Urinary bladder (tissue), 4 donors: Measurements from ENCODE around the gene CCL22. TPM values are rescaled to one million over a fixed set of nuclear protein-coding genes. Genes with fewer than 3 reads are reported as not detected.

ENCODE experiments used
- DNase-seq: peaks from one replicate; pipeline ENCODE4 v3.0.0-alpha.2; 2015; ENCODE audit errors: extremely low spot score
- H3K27ac ChIP-seq: one replicate; pipeline ENCODE4 v1.5.1; 2013; ENCODE audit warnings: low read depth, mild to moderate bottlenecking, moderate library complexity
- H3K36me3 ChIP-seq: one replicate; pipeline ENCODE4 v1.6.1; 2013; ENCODE audit warnings: mild to moderate bottlenecking, moderate library complexity; ENCODE audit not compliant: insufficient read depth
- H3K4me1 ChIP-seq: one replicate; pipeline ENCODE4 v1.6.1; 2013; ENCODE audit warnings: mild to moderate bottlenecking, moderate library complexity; ENCODE audit not compliant: insufficient read depth
- H3K4me3 ChIP-seq: one replicate; pipeline ENCODE4 v1.5.1; 2013; ENCODE audit warnings: low read depth, low read length
- WGBS: extraction: QIAGEN DNeasy Blood & Tissue Kit; methylation state at CpG from one replicate; pipeline ENCODE4 v1.1.7; 2013; 5-methylcytosine and 5-hydroxymethylcytosine counted together
- polyA plus RNA-seq: library from polyadenylated mRNA; stranded (reverse); fragments of 200-250 nt; gene quantifications from one replicate; pipeline ENCODE4 v1.2.3, GENCODE V29; 2013
- total RNA-seq: library from RNA; depleted of rRNA; stranded (reverse); fragments of >200 nt; gene quantifications from one replicate; pipeline ENCODE4 v1.2.3, GENCODE V29; 2014
- donor health status: healthy with polysubstance abuse.
- donor health status: healthy.

CCL22 gene, protein sequence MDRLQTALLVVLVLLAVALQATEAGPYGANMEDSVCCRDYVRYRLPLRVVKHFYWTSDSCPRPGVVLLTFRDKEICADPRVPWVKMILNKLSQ
- total RNA-seq (not detected), polyA plus RNA-seq (0.10 TPM)

DNA sequence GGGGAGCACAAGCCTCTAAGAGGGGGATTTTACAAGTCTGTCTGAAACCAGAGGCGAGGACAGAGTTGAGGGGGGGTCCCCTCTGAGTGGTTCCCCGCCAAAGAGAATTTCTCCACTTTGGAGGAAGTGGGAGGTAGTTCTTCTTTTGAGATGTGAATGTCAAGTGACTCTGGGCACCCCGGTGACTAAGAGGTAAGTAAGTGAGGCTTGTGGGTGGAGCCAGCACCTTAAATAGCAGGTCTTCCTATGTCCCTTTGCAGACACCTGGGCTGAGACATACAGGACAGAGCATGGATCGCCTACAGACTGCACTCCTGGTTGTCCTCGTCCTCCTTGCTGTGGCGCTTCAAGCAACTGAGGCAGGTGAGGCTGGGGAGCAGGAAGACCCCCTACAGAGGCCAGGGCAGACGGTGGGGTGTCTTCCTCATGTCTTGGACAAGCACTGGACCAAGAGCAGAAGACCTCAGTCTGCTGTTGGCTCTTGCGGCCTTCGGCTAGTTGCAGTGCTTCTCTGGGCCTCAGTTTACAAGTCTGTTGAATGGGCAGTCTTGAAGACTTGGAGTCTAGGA is at the start of gene CCL22:
CCL22 (plus strand) TSS at position 257 of the 569 bp plus-strand sequence; CDS start at position 291, 34 bp downstream.
- H3K4me1 ChIP-seq = no peaks in the 10 kb centered on the region
- no peak within 1 kb of the TSS for H3K4me3 ChIP-seq
- 87% methylated on average over 9 of the region's 9 CpGs for WGBS
- no peak for DNase-seq
- no peak within 1 kb of the TSS for H3K27ac ChIP-seq
- no peaks in the 10 kb centered on the region for H3K36me3 ChIP-seq

DNA sequence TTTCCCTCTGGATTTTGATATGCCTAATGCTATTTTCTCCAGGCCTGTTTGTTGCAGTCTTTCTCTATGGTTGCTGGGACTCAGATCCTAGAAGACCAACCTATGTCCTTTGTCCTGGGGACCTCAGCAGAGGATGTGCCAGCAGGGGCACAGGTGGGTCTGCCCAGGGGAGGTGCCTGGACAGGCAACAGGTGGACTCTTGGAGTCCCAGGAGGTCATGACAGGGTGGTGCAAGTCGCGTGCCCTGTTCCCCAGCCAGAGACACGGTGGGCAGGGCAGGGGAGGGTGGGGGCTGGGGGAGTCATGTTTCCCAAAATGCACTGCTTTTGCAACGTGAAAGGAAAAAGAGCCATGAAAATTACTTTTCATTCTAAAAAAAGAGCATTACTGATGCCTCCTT is 47.8 kb upstream of the CCL22 start:
- 38% methylated on average over 4 of the region's 4 CpGs for WGBS
- Histone ChIP-seq H3K4me1 (no peaks in the 10 kb centered on the region), H3K36me3 (no peaks in the 10 kb centered on the region), H3K4me3 (no peak overlapping the region), H3K27ac (no peak overlapping the region)
- no peak for DNase-seq

DNA sequence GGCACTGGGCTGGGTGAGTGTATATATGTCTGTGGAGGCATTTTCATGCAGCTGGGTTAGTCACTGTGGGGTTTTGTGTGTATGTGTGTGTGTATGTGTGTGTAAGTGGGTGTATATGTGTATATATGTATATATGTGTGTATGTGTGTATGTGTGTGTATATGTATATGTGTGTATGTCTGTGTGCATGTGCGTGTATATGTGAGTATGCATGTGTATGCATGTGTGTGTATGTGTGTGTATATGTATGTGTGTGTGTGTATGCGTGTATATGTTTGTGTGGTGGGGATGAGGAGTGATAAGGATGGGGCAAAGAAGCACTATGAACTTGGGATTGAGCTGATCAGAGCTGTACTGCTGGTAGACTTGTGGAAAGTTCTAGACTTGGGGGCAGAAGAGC is 45.1 kb upstream of the CCL22 start:
- DNase-seq = no peak
- Histone ChIP-seq H3K36me3 (no peaks in the 10 kb centered on the region), H3K4me3 (no peak overlapping the region), H3K4me1 (no peaks in the 10 kb centered on the region), H3K27ac (no peak overlapping the region)
- WGBS = 94% methylated on average over 2 of the region's 2 CpGs

DNA sequence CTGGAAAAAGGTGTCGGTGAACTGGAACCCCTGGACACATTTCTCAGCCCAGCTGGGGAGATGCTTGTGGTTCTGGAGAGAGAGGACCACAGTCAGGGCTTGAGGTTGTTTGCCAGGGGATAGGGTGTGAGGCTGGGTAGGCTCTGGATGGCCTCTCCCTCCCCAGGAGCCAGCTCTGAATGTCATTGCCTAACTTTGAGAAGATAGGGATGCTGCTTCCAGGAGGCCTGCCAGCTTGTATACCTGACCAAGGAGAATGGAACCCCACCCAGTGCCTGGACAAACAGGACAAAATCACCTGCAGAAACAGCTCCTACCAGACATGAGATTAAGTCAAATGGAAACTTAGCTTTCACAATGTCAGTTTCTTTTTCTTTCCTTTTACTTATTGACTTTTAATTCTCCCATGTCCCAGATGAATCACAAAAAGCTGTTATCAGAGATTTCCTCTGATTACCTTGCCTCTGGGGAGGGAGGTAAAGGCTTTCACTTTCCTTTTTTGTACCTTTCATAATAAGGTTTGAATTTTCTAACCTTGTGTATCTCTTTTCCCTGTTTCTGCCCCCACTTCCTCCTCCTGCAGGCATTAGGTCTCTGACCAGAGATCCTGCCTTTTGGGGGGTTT is 44.3 kb upstream of the CCL22 start:
- Histone ChIP-seq H3K4me3 (no peak overlapping the region), H3K27ac (no peak overlapping the region), H3K36me3 (no peaks in the 10 kb centered on the region), H3K4me1 (no peaks in the 10 kb centered on the region)
- no peak for DNase-seq
- WGBS = 82% methylated on average over 1 of the region's 1 CpG

DNA sequence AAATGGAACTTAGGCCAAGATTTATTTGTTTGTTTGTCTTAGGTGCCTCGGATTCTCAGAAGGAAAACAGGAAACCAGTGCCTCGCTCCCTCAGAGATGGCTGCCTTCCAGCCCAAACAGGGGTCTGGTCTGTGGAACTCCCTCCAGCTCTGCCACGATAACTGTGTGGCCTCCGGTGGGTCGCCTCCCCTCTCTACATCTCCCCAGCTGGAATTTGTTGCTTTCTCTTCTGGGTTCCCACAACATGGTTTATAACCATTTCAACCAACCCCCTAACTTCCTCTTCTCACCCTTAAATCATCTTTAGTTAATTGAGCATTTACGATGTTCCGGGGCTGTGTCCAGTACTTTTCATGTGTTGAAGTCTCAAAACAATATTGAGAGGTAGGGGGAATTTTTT is 43.2 kb upstream of the CCL22 start:
- Histone ChIP-seq H3K27ac (no peak overlapping the region), H3K4me3 (no peak overlapping the region), H3K4me1 (no peaks in the 10 kb centered on the region), H3K36me3 (no peaks in the 10 kb centered on the region)
- no peak for DNase-seq
- 57% methylated on average over 7 of the region's 7 CpGs for WGBS

DNA sequence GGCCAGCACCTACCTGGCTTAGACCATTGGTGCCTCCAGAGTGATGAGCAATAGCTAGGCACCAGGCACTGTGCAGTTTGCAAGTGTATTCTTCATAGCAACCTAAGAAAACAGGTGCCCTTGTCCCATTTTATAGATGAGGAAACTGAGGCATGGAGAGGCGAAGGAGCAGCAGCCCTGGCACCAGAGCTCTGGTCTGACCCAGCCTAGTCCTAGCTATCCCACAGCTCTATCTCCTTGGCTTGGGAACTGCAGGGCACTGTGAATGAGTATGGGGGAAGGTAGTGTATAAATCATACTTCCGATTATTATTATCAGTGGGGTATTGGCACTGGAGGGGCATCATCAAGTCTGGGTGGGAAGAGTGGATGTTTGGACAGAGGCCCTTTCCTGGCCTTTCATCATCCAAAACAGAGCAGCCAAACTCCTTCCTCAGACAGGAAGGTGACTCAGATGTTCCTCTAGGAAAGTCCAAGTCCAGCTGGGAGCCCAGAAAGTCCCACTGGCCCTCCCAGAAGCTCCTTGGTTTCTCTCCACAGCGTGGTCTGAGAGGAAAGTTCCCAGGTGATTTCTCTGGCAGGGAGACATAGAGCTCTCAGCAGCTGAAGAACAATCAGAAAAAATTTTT is 42.1 kb upstream of the CCL22 start:
- Histone ChIP-seq H3K27ac (no peak overlapping the region), H3K4me1 (no peaks in the 10 kb centered on the region), H3K36me3 (no peaks in the 10 kb centered on the region), H3K4me3 (no peak overlapping the region)
- WGBS = 51% methylated on average over 3 of the region's 3 CpGs
- no peak for DNase-seq

DNA sequence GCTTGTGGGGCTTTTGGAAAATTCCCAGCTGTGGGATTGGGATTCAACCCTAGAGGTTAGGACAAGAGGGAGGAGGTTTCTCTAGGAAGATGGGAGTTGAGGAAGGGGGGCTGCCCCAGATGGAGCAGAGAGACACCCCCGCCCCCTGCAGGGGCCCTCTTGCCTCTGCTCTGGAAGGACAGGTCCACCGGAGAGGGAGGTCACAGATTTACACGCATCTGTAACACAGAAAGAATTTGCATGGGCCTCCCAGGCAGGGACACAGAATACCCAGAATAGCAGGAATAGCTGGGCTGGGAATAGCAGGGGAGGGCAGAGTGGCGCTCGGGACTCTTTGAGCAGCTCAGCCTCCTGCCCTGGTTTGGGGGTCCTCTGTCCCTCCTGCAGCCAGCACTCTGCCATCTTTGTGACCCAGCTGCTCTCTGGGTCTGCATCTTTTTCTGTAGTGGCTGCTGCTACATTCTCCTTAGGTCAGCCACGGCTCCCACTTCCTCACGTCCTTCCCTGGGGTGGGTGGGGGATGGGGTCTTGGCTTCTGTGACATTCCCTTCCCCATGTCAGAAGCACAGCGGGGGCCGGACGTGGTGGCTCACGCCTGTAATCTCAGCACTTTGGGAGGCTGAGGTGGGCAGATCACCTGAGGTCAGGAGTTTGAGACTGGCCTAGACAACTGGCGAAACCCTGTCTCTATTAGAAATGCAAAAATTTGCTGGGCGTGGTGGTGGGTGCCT is 40.2 kb upstream of the CCL22 start:
- 56% methylated on average over 13 of the region's 13 CpGs for WGBS
- no peak for DNase-seq
- no peak overlapping the region for H3K27ac ChIP-seq

DNA sequence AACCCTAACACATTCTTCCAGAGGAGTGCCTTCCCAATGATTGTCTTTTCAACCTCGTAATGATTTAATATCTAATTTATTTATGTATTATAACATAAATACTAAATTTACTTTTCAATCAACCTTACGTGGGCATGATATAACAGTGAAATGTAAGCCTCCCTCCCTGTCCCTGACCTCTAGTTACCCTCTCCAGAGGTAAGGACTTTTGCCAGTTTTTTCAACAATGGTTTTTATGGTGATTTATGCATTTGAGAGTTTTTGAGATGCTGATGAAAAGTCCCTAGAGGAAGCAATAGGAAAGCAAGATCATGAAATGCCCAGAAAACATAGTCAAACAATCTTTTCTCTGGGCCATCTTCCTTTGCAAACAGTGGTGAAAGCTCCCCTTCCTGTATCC is 38.9 kb upstream of the CCL22 start:
- Histone ChIP-seq H3K27ac (no peak overlapping the region), H3K4me3 (no peak overlapping the region), H3K4me1 (no peaks in the 10 kb centered on the region), H3K36me3 (no peaks in the 10 kb centered on the region)
- no peak for DNase-seq
- 66% methylated on average over 2 of the region's 2 CpGs for whole genome bisulfite sequencing

More for the DNA sequence above, 40.2 kb upstream of the CCL22 start:
- Histone ChIP-seq H3K36me3 (no peaks in the 10 kb centered on the region), H3K4me1 (no peaks in the 10 kb centered on the region), H3K4me3 (no peak overlapping the region)

DNA sequence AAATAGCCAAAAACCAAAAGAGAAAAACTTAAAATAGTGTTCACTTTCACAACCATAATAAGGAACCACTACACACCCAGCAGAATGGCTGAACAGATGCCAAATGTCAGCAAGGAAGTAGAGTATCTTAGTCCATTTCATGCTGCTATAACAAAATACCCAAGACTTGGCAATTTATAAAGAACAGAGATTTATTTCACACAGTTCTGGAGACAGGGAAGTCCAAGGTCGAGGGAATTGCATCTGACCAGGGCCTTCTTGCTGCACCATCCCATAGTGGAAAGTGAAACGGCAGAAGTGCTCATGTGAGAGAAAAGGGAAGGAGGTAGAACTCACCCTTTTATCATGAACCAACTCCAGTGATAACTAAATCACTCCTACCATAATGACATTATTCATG is 33.8 kb upstream of the CCL22 start:
- Histone ChIP-seq H3K27ac (no peak overlapping the region), H3K36me3 (no peaks in the 10 kb centered on the region), H3K4me1 (no peaks in the 10 kb centered on the region), H3K4me3 (no peak overlapping the region)
- DNase-seq = no peak
- 61% methylated on average over 2 of the region's 2 CpGs for WGBS

DNA sequence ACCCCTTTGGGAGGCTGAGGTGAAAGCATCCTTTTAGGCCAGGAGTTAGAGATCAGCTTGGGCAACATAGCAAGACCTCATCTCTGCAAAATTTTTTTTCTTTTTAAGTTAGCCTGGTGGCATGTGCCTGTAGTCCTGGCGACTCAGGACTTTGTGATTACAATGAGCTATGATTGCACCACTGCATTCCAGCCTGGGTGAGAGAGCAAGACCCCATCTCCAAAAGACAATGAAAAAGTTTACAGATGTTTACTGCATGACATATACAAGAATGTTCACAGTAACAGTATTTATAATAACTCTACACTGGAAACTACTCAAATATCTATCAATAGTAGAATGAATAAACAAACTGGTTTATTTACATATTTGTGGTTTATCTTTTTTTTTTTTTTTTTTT is 33.1 kb upstream of the CCL22 start:
- H3K27ac ChIP-seq = no peak overlapping the region
- H3K4me1 ChIP-seq = no peaks in the 10 kb centered on the region
- 55% methylated on average over 1 of the region's 1 CpG for WGBS
- no peaks in the 10 kb centered on the region for H3K36me3 ChIP-seq
- no peak for DNase-seq
- no peak overlapping the region for H3K4me3 ChIP-seq

DNA sequence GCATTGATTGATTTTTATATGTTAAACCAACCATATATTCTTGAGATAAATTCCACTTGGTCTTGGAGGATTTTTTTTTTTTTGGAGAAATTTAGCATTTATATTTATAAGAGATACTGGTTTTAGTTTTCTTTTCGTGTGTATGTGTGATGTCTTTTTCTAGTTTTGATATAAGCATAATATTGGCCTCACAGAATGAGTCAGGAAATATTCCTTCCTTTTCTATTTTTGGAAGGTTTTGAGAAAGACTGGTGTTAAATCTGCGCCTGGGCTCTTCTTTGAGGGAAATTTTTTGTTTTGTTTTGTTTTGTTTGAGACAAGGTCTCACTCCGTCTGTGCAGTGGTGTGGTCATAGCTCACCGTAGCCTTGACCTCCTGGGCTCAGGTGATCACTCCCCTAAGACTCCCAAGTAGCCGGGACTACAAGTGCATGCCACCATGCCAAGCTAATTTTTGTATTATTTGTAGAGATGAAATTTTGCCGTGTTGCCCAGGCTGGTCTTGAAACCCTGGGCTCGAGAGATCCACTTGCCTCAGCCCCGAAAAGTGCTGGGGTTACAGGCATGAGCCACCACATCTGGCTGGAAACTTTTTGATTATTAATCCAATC is 28.8 kb upstream of the CCL22 start:
- Histone ChIP-seq H3K36me3 (no peaks in the 10 kb centered on the region), H3K4me3 (no peak overlapping the region), H3K4me1 (no peaks in the 10 kb centered on the region), H3K27ac (no peak overlapping the region)
- DNase-seq = no peak
- WGBS = 77% methylated on average over 8 of the region's 8 CpGs

DNA sequence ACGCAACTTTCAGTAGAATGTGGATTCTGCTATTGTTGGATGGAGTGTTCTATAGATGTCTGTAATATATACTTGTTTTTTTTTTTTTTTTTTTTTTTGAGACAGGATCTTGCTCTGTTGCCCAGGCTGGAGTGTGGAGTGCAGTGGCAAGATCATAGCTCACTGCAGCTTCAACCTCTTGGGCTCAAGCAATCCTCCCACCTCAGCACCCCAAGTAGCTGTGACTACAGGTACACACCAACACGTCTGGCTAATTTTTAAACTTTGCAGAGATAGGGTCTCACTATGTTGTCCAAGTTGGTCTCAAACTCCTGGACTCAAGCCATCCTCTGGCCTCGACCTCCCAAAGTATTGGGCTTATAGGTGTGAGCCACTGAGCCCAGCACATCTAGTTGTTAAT is 27.2 kb upstream of the CCL22 start:
- DNase-seq = no peak

DNA sequence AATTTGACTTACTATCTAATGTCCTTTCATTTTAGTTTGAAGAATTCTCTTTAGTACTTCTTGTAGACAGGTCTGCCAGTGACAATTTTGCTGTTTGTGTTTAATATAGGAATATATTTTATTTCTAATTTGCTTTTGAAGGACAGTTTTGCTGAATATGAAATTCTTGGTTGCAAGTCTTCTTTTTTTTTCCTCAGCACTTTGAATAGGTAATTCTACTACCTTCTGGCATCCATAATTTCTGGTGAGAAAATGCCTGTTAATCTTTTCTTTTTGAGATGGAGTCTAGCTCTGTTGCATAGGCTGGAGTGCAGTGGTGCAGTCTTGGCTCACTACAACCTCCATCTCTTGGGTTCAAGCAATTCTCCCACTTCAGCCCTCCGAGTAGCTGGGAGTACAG is 25.2 kb upstream of the CCL22 start:
- Histone ChIP-seq H3K4me1 (no peaks in the 10 kb centered on the region), H3K36me3 (no peaks in the 10 kb centered on the region), H3K4me3 (no peak overlapping the region), H3K27ac (no peak overlapping the region)
- 93% methylated on average over 1 of the region's 1 CpG for WGBS
- DNase-seq = no peak

More for the DNA sequence above, 27.2 kb upstream of the CCL22 start:
- Histone ChIP-seq H3K27ac (no peak overlapping the region), H3K36me3 (no peaks in the 10 kb centered on the region), H3K4me1 (no peaks in the 10 kb centered on the region), H3K4me3 (no peak overlapping the region)
- WGBS = 80% methylated on average over 3 of the region's 3 CpGs
